KG1 (cell line): ENCODE data around the gene GAS1.

Experiments
- DNase-seq: peaks from one replicate; lab custom pipeline; 2025; lab: John Stamatoyannopoulos, UW

Gene GAS1

GRCh38 chr9:86925686-86926085, 21.6 kb downstream of the GAS1 start:
- no peak for DNase-seq

DNA sequence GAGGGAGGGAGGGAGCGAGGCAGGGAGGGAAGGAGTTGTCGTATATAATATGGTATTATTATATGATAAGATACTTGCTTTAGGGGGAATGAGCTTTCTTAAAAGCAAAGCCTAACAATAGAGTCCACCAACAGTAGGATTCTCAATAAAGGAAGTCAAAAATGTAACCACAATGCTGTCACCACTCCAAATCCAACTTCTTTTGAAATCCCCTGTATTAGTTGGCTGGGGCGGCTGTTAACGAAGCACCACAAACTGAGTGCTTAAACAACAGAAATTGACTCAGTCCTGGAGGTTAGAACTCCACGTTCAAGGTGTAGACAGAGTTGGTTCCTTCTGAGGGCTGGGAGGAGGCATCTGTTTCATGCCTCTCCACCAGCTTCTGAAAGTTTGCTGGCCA, 23.1 kb downstream of the GAS1 start:
- DNase-seq: no peak

DNA sequence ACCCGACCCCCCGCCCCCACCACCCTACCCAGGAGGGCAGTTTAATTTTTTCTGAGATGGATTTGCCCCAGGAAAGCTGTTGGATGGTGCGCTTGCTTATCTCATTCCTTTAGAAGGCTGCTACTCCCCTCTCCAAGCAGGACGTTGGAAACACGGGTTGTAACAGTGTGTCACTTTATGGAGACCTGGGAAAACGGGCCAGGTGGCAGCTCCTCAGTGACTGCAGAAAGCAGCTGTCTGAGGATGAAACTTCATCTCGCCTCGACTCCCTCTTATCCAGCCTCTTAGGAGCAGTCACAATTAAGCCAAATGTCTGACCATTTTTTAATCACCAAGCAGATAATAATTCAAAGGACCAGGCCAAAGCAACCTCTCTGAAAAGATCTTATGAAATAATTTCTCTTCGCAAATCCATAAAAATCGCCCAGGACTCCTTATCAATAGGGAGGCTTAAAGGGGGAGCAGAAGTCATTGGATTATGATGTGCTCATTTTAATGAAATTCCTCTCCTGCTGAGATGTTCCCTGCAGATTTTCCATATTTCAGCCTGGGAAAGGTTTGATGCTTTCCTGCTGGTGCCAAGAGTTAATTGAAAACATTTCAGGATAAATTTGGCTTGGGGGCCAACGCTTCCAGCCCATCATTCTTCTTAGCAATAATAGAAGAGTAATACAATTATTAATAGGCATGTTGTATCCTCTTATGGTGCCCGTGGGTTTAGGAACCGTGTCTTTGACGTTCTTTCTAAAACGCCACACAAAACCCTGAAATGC, 26.0 kb downstream of the GAS1 start:
- no peak for DNase-seq

DNA sequence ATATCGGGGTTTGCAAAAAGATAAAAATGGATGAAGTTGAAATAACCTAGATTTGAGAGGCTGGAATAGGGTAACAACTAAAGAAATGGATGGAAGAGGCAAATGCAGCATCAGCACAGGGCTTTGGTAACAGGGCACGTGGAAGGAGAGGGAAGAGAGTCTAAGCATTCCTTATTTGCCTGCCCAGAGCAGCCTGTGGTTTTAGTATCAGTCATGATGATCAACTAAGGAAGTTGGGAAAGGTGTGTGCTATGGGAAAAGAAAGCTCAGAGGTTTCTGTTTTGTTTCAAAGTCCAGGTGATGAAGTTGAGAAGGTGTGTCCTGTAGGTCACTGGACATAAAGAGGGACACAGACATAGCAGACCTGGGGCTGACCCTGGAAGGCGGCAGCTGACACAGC, 28.8 kb downstream of the GAS1 start:
- DNase-seq: no peak

DNA sequence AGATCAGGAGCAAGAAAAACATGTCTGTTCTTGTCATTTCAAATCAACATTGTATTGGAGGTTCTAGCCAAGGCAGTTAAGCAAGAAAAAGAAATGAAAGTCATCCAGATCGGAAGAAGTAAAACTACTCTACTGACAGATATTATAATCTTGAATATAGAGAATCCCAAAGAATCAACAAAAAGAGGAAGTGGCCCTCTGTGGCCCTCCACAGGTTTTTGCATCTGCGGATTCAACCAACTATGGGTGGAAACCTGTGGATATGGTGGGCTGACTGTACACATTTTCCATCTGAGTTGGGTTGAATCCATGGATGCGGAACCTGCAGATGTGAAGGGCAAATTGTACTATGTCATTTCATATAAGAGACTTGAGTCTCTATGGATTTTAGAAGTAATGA, 35.1 kb downstream of the GAS1 start:
- no peak for DNase-seq

GRCh38 chr9:86909388-86909787, 37.9 kb downstream of the GAS1 start:
- DNase-seq: no peak

- no peak for DNase-seq
Observed at GRCh38 chr9:86908261-86908660, 39.0 kb downstream of the GAS1 start.

DNA sequence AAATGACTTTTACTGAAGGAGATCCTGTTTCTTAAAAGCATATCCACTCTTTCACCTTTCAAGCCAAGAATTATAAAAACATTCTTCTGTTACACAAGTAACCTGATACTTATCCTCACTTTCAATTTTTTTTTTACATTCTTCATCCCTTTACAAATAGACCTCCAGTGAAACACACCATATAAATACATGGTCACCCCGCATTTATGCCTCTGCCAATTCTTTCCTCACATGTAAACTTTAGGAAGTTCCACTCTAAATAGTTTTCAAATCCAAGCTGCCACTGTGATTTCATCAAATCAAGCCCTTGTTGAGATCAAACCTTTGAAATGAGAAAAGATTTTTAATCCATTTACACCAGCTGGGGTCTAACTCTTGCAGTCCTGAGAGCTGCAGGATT, 40.0 kb downstream of the GAS1 start:
- DNase-seq: no peak

GRCh38 chr9:86903734-86904085, 43.6 kb downstream of the GAS1 start:
- no peak for DNase-seq

- DNase-seq: no peak
Observed at GRCh38 chr9:86902991-86903733, 44.1 kb downstream of the GAS1 start.

DNA sequence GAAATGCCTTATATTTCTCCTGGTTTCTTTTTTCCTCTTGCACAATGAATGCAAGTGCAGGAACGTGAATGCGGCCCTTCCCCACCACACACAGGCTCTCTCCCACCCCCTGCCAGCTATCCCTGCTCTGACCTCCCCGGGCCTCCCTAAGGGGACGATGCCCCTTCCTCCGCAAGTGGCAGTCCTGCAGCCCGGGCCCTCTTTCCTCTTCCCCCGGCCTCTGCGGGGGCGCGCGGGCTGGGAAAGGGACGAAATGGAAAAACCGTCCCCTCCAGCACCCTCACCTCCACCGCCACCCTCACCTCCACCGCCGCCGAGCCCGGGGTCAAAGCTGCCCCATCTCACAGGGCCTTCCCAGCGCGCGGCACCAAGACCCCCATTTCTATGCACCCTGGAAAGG, 44.7 kb downstream of the GAS1 start:
- DNase-seq: no peak

- DNase-seq: no peak
Observed at GRCh38 chr9:86902176-86902575, 45.1 kb downstream of the GAS1 start.

DNA sequence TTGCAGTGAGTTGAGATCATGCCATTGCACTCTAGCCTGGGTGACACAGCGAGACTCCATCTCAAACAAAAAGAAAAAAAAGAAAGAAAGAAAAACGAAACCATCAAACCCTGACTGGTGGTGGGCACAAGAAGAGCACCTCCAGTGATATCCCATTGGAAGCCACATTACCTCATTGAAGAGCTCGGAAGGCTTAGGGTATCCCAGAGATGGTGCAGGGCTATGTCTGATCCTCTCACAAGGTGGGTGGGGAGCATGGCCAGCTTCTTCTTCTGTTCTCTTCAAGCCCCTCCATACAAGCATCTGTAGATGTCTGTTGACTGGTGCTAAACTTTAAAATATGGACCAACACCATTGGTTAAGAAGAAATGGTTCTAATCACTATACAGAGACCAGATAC, 45.8 kb downstream of the GAS1 start:
- DNase-seq: no peak
